GM23248 (cell line): ENCODE measurements around the gene RERE.

Experiments
- EZH2 ChIP-seq: fragments of 200-600 bp; sonication (generic); IDR thresholded peaks from 2 replicates; pipeline ENCODE4 v1.6.1; 2018; ENCODE audit warnings: antibody characterized with exemption, mild to moderate bottlenecking; ENCODE audit not compliant: insufficient read depth, poor library complexity, severe bottlenecking
- EZH2phosphoT487 ChIP-seq: fragments of 200-600 bp; sonication (generic); IDR thresholded peaks from 2 replicates; pipeline ENCODE4 v1.6.1; 2018; ENCODE audit warnings: antibody characterized with exemption, moderate library complexity, mild to moderate bottlenecking, low read depth; ENCODE audit not compliant: insufficient read depth

- no peak for TF ChIP-seq EZH2
- no peak for TF ChIP-seq EZH2phosphoT487
These were observed 284.3 kb downstream of the RERE start for GRCh38 chr1:8533124-8533523.
